Mesodermal cell (in vitro differentiated cells): ENCODE data around the gene ATP1B3.
"Not testable (repeated sequence)": the region's sequence is repeated elsewhere in the genome, so short reads cannot be mapped to it uniquely, and the experiment has no call there.

Experiments
- H3K27ac ChIP-seq: 2 replicates; pipeline ENCODE4 v1.7.0; 2013; ENCODE audit warnings: mild to moderate bottlenecking, low read depth, low read length, moderate library complexity; ENCODE audit not compliant: severe bottlenecking
- H3K36me3 ChIP-seq: 2 replicates; pipeline ENCODE4 v1.7.1; 2013; ENCODE audit warnings: mild to moderate bottlenecking, low read length, moderate library complexity; ENCODE audit not compliant: control insufficient read depth, insufficient read depth
- H3K4me1 ChIP-seq: one replicate; pipeline ENCODE4 v1.7.1; 2013; ENCODE audit warnings: mild to moderate bottlenecking, low read length; ENCODE audit not compliant: insufficient read depth, control insufficient read depth, poor library complexity, severe bottlenecking
- H3K4me3 ChIP-seq: 2 replicates; pipeline ENCODE4 v1.7.0; 2013; ENCODE audit warnings: low read length, control low read depth, mild to moderate bottlenecking; ENCODE audit not compliant: insufficient read depth, poor library complexity, severe bottlenecking; ENCODE audit errors: extremely low read depth
- H3K9me3 ChIP-seq: 2 replicates; pipeline ENCODE4 v1.7.1; 2013; ENCODE audit warnings: mild to moderate bottlenecking, low read length, moderate library complexity; ENCODE audit not compliant: control insufficient read depth
- WGBS, 2 experiments: methylation state at CpG; one replicate each; pipeline ENCODE4 v1.1.5; 2013; ENCODE audit warnings: missing lambda C conversion rate in 2 of 2; ENCODE audit not compliant: insufficient coverage in 2 of 2; 5-methylcytosine and 5-hydroxymethylcytosine counted together

Gene ATP1B3

DNA sequence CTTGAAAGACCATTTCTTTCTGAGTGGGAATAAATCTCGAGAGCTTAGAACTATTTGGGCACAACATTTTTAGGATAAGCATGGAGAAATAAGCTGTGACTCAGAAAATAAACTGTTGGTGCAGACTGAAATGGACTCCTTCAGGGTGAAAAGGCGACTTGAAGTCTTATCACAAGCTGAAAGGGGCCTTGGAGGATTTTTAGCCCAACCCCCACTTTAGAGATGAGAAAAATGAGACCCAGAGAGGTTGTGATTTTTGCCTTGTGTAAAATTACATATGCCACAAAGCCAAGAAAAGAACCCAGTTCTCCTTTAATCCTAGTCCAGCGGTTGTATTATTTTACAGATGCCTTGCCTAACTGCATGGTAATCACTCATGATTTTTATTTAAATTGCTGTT lies 1.5 kb downstream of the ATP1B3 start:
- Histone ChIP-seq H3K4me3 (peak overlapping the region; percentile 85), H3K27ac (no peak overlapping the region), H3K9me3 (no peaks in the 10 kb centered on the region), H3K36me3 (peaks cover 16% of the 10 kb centered on the region), H3K4me1 (peaks cover 7% of the 10 kb centered on the region)
- WGBS, 2 experiments: 0% methylated on average over 2 to 3 of the region's 3 CpGs

DNA sequence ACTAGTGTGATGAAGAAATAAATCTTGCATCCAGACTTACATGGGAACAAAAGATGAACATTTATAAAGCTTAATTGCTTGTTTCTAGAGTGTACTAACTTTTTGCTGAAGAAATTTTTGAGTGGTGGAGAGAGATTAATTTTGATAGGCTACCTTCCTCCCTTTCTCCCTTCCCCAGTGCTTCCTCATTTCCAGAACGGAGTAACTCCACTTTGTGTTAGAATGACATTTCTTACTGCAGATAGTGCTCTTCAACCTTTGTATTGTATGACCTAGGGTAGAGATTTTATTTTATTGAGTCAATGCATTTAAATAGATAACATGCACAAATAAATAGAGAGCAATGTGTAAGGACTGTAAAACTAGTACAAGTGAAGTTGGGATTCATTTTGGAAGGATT lies 1.9 kb downstream of the ATP1B3 start:
- Histone ChIP-seq H3K4me3 (peak overlapping the region; percentile 85), H3K4me1 (peaks cover 7% of the 10 kb centered on the region), H3K36me3 (peaks cover 21% of the 10 kb centered on the region), H3K9me3 (no peaks in the 10 kb centered on the region), H3K27ac (no peak overlapping the region)
- no CpG with 5 or more reads among the region's 1 CpG for WGBS, 2 experiments

DNA sequence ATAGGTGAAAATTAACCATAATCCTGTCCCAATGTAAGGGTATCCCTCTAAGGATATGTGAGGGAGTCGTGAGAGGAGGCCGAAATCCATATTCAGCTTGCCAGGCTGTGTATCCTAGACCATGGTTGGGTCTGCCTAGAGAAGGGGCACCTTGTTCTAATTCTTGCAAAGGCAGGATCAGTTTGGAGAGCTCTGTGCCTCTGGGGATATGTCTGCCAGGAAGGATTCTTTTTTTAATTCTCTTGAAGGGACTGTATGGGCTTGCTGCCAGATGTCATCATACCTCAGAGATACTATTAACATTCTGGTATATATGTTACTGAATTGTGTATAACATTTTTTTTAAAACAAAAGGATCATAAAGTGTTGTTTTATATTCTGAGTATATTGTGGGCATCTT lies 2.4 kb downstream of the ATP1B3 start:
- peaks cover 7% of the 10 kb centered on the region for H3K4me1 ChIP-seq
- peaks cover 26% of the 10 kb centered on the region for H3K36me3 ChIP-seq
- whole genome bisulfite sequencing, 2 experiments: 60% methylated on average over 2 of the region's 2 CpGs; no CpG with 5 or more reads in 1 of the 2 experiments
- peak overlapping the region; percentile 85 for H3K4me3 ChIP-seq
- no peaks in the 10 kb centered on the region for H3K9me3 ChIP-seq
- no peak overlapping the region for H3K27ac ChIP-seq

DNA sequence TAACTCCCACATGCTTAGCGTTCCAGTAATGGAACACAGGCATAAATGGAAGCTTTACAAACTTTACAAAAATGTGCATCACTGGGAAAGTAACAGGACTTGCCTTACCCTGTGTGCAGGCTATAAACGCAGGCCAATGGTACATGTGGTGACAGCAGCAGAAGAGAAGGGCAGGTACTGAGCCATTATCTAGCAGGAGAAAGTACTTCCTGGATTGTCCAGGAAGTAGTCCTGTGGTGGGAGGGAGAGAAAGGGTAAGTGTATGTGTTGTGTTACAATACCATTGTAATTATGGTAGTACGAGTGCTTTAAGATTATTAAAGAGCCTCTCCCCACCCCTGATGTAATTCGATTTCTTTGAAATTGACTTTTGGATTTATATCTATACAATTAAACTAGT lies 5.3 kb downstream of the ATP1B3 start:
- peaks cover 54% of the 10 kb centered on the region for H3K36me3 ChIP-seq
- H3K27ac ChIP-seq: no peak overlapping the region
- 89 to 100% methylated on average over 2 of the region's 4 CpGs for WGBS, 2 experiments
- H3K9me3 ChIP-seq: no peaks in the 10 kb centered on the region
- H3K4me1 ChIP-seq: peaks cover 3% of the 10 kb centered on the region
- no peak overlapping the region for H3K4me3 ChIP-seq

DNA sequence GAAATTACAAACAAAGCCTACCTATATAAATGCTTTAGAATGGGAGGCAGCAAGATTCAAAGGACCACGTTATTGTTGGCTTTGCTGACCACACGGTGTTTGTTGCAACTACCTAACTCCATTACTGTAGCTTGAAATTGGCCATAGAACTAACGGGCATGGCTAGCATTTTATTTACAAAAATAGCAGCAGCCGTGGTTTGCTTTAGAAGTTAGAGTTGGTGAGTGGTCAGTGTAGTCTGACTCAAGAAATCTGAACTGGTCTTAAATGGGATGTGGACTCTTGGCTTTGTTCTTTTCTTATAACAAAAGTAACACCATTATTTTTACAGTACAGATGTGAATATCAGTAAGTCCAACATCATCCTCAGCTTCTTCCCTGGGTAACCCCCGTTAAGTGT lies 10.6 kb downstream of the ATP1B3 start:
- peaks cover 52% of the 10 kb centered on the region for H3K36me3 ChIP-seq
- no peak overlapping the region for H3K4me3 ChIP-seq
- H3K4me1 ChIP-seq: no peaks in the 10 kb centered on the region
- H3K9me3 ChIP-seq: no peaks in the 10 kb centered on the region
- H3K27ac ChIP-seq: no peak overlapping the region
- WGBS, 2 experiments: 94 to 100% methylated on average over 2 of the region's 5 CpGs

DNA sequence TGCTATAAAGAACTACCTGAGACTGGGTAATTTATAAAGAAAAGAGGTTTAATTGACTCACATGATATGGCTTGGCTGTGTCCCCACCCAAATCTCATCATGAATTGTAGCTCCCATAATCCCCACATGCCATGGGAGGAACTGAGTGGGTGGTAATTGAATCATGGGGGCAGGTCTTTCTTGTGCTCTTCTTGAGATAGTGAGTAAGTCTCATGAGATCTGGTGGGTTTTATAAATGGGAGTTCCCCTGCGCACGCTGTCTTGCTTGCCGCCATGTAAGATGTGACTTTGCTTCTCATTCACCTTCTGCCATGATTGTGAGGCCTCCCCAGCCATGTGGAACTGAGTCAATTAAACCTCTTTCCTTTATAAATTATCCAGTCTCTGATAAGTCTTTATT lies 12.1 kb downstream of the ATP1B3 start:
- not testable (repeated sequence) for H3K4me3 ChIP-seq, H3K27ac ChIP-seq, H3K4me1 ChIP-seq, H3K9me3 ChIP-seq
- WGBS, 2 experiments: 100% methylated on average over 2 of the region's 3 CpGs; no CpG with 5 or more reads in 1 of the 2 experiments
- peaks cover 55% of the 10 kb centered on the region for H3K36me3 ChIP-seq

DNA sequence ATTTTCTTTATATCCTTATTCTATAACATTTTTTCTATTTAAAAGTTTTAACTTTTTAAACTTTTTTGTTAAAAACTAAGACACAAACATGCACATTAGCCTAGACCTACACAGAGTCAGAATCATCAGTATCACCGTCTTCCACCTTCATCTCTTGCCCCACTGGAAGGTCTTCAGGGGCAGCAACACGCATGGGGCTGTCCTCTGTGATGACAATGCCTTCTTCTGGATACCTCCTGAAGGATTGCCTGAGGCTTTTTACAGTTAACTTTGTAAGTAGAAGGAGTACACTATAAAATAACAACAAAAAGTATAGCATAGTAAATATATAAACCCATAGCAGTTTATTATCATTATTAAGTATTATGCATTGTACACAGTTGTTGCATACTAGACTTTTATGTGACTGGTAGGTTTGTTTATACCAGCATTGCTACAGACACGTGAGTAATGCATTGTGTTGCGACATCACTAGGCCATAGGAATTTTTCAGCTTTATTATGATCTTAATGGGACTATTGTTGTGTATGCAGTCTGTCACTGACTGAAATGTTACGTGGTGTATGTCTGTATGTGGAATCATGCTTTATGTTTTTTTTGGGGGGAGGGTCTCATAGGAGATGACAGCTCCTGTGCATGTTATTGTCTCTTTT lies 18.2 kb downstream of the ATP1B3 start:
- 96 to 100% methylated on average over 1 to 3 of the region's 5 CpGs for WGBS, 2 experiments
- Histone ChIP-seq H3K4me1 (no peaks in the 10 kb centered on the region), H3K4me3 (no peak overlapping the region), H3K9me3 (peaks cover 5% of the 10 kb centered on the region), H3K36me3 (peaks cover 62% of the 10 kb centered on the region), H3K27ac (no peak overlapping the region)

DNA sequence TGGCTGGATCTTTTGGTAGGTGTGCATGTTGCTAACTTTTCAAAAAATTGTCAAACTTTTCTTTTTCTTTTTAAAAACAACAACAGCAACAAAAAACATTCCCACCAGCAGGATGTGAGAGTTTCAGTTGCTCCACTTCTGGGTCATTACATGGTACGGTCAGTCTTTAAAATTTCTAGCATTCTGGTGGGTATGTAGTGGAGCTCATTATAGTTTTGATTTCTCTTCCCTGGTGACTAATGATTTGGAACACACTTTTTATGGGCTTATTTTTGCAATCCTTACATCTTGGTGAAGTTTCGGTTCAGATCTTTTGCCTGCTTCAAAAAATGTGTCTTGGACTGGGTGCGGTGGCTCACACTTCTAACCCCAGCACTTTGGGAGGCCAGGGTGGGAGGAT lies 19.3 kb downstream of the ATP1B3 start:
- Histone ChIP-seq H3K36me3 (peaks cover 73% of the 10 kb centered on the region), H3K4me3 (no peak overlapping the region), H3K4me1 (no peaks in the 10 kb centered on the region), H3K27ac (no peak overlapping the region), H3K9me3 (peaks cover 14% of the 10 kb centered on the region)
- WGBS, 2 experiments: 100% methylated on average over 1 of the region's 3 CpGs

DNA sequence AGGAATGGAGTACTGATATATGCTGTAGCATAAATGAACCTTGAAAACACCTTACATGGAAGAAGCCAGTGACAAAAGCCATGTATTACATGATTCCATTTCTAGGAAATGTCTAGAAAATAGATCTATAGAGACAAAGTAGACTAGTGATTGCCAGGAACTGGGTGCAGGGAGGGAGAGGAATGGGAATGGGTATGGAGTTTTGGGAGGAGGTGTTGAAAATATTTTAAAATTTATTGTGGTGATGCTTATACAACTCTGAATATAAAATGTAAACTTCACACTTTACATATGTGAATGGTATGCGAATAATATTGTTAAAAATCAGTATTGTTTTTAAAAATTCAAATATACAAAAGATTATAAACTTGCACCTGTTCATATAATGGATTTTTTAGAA lies 22.5 kb downstream of the ATP1B3 start:
- WGBS, 2 experiments: no CpG with 5 or more reads among the region's 1 CpG
- peaks cover 14% of the 10 kb centered on the region for H3K9me3 ChIP-seq
- peaks cover 67% of the 10 kb centered on the region for H3K36me3 ChIP-seq
- H3K4me1 ChIP-seq: no peaks in the 10 kb centered on the region
- H3K4me3 ChIP-seq: no peak overlapping the region
- no peak overlapping the region for H3K27ac ChIP-seq

DNA sequence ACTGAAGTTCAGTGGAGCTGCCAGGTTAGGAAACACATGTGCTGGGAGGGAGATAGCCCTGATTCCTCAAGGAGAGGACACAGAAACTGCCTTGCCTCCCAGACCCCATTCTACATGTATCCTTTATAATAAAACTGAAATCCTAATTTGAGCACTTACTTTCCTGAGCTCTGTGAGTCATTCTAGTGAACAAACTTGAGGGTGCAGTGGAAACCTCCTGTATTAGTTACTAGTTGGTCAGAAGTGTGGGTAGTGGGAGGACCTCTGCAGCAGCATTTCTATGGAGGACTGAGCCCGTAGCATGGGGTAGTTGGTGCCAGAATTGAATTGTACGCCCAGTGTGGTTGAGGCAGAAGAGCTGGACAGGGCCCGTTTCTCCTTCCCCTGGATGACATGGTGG lies 23.9 kb downstream of the ATP1B3 start:
- Histone ChIP-seq H3K36me3 (peaks cover 59% of the 10 kb centered on the region), H3K9me3 (peaks cover 14% of the 10 kb centered on the region), H3K4me3 (no peak overlapping the region), H3K27ac (no peak overlapping the region), H3K4me1 (no peaks in the 10 kb centered on the region)
- WGBS, 2 experiments: 92 to 100% methylated on average over 3 of the region's 3 CpGs

DNA sequence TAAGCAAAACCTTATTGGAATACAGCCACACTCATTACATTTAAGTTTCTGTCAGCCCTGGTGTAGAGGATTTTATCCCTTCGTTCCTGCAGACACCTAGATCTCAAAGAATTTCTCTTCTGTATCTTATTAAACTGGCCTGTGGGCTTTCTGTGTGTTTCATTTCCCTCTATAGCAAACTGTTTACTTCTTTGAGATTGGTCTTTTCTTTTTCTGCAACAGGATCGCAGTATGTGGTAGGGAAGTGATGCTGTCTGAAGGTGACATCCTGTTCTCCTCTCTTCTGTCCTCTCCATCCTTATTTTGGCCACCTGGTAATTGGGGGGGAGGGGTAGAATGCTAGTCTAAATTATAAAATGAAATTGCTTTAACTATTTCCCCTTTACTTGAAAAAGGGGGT lies 25.5 kb downstream of the ATP1B3 start:
- no peak overlapping the region for H3K4me3 ChIP-seq
- H3K9me3 ChIP-seq: peaks cover 14% of the 10 kb centered on the region
- H3K36me3 ChIP-seq: peaks cover 50% of the 10 kb centered on the region
- WGBS, 2 experiments: 83% methylated on average over 1 of the region's 2 CpGs; no CpG with 5 or more reads in 1 of the 2 experiments
- H3K4me1 ChIP-seq: no peaks in the 10 kb centered on the region
- H3K27ac ChIP-seq: no peak overlapping the region
